A172 (cell line): Measurements from ENCODE around the gene INSYN2A. TPM values are rescaled to one million over a fixed set of nuclear protein-coding genes. Genes with fewer than 3 reads are reported as not detected.

Source experiments
- DNase-seq: peaks from one replicate; pipeline ENCODE4 v3.0.0-alpha.2; 2015; ENCODE audit warnings: low spot score
- total RNA-seq: library from RNA; depleted of rRNA; stranded (reverse); fragments of >200 nt; shearing (Covaris generic); gene quantifications from 2 replicates; pipeline ENCODE4 v1.2.3, GENCODE V29; 2014

The INSYN2A gene
- total RNA-seq, 1 experiment from 2014 or later, result 0.05 TPM

DNA sequence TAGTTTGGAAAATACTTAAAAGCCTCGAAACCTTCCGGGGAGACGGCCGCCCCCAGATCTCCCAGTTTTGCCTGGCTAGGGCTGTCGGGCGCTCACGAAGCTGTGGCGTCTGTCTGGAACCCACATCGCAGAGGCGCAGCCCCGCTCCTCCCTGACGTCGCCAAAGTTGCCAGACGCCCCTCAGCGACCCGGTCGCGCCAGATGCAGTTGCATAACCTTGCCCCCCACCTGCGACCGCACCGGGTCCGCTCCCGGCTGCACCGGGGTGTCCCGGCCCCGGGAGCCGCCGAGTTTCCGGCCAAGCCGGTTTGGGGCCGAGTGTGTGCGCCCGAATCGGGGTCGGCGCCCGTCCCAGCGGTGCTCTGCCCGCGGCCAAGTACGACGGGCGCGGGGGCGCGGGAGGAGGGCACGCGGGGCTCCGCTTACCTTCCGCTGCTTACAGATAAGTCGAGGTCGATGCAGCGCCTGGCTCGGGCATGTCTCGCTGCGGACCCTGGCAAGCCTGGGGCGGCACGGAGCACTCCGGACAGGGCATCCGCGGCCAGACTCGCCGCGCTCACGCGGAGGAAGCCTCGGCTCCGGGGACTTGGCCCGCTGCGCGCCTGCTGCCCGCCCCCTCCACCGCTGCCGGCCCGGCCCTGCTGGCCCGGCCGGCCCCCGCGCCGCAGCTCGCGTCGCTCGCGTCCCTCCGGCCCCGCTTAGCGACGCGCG lies 665 bp downstream of the INSYN2A start:
- DNase-seq, result no peak

DNA sequence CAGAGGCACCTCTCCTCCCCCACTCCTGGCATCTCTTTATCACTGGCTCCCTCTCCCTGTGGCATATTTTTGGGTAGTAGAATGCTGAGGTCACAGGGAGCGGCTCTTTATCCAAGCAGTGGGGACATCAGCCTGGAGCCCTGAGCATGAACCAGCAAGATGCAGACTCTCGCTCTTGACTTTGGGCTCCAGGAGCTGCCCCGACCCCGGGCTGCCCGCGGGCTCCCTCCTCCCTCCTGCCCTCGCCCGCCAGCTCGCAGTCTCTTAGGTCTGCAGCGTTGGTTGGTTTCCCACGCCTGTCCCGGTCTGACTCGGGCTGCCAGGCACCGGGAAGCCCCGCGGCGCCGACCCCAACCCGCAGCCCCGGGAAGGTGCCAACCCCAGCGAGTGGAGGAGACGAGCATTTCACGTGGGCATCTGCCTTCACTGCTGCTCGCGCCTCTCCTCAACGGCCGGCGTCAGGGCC lies 1.3 kb downstream of the INSYN2A start:
- DNase-seq, result no peak

DNA sequence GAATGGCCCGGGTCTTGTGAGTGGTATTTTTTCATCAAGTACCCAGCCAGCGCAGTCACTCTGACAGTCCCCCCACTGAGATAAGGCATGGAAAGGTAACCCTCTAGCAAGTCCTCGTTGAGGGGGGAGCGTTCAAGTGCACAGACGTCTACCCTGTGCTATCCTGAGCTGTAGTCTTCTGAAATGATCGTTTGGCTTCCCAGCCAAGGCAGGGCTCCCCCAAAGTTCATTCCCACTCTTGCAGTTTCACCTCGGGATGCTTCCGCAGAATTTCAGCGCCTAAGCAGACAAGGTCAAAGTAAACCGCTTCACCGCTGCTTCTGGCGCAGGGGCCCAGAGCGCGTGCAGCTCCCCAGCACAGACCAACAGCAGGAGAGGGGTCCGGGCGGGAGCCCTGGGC lies 1.8 kb downstream of the INSYN2A start:
- DNase-seq, result no peak

DNA sequence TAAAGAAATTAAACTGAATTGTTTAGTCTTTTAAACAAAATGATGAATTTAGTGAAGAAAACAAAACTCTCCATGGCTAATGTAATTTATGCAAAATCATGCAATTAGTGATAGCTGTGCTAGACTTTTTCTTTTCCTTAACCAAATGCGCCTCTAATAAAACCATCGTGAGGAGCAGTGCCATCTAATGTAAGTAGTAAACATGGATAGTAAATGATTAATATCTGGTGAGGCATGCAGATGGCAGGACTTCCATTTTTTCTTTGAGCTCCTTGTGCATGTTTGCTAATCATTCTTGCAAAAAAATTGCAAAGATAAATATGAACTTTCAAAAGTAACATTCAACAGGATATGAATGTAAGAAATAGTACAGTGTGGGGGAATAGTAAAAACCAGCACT lies 2.3 kb downstream of the INSYN2A start:
- no peak for DNase-seq

DNA sequence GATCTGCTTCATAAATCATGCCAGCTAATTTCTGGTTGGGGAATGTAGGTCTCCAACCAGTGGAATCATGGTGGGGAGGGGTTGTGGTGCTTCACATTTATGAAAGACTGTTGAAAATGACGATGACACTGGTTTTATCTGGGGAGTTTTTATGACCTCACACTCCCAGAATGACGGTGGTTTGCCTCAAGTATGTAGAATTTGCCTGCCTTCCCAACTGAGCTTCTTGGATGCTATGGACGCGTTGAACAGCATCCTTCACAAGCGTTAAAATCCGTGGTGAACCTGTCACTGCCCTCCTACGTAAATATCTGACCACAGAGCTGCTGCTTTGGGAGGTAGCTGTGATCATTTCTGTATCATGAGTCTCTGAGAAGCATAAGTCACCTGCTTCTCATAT lies 3.3 kb downstream of the INSYN2A start:
- DNase-seq, result peak; percentile 16

DNA sequence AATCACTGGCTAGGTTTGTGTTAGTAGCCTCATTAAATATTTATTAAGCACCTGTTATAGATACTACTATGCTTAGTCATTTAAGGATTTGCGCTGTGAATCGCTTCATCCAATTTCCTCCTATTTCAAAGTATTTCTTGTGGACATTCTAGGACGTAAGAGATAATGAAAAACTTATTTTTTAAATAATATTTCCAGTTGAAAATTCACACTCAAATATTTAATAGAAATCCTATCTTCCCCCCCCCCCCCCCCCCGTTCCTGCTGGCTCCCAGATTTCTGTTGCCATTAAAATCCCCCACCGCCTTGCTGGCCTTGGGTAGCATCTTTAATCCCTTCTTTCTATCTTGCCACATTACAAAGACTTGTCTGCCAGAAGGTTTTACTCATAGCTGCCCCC lies 6.0 kb downstream of the INSYN2A start:
- DNase-seq, result no peak

DNA sequence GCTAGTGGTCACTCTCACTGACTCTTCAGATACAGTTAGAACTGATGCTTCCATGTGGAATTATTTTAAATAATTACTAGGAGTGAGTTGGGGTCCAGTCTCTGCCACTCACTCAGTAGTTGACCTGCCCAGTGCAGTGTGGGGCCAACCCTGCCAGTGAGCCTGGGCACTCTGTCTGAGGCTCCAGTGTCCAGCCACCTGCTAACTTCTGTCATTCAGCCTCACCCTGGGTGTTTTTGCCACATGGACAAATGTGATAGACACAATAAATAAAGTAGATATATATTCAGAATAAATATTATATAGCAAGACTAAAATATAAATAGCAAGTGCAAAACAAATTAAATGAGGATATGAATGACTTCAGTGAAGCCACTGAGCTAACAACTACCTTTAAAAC lies 7.2 kb downstream of the INSYN2A start:
- DNase-seq, result no peak

DNA sequence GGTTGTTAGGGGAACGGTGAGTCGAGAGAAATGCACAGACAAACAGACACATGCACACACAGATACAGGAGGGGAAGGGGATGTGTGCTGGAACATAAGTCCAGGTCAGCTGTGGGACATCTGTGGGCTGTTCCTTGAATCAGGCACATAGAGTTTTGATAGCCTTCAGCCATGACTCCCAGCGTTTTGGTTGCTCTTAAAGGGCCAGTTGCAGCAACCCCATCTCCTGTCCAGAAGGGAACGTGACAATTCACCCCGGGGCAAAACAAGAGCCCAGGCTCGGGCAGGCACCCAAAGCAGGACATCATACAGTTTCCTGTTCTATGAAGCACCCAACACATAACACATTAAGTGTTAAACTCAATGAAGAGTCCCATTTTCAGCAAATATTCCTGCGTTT lies 9.6 kb downstream of the INSYN2A start:
- no peak for DNase-seq

DNA sequence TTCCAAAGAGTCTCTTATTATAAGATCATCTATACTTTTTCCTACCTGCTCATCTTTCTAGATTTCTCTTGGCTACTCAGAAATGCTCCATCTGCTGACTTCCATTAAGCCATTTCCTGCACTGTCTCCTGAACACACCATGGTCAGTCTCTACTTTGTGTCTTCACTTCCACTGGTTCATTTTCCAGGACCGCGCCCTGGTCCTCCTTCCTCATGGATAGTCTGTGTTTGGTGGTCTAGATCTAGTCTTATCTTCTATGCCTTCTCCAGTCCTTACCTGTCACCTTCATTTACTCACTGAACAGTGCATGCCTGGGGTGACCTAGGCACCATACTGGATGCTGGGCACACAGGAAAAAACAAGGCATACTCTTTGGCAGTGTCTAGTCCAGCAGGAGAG lies 11.8 kb downstream of the INSYN2A start:
- no peak for DNase-seq

DNA sequence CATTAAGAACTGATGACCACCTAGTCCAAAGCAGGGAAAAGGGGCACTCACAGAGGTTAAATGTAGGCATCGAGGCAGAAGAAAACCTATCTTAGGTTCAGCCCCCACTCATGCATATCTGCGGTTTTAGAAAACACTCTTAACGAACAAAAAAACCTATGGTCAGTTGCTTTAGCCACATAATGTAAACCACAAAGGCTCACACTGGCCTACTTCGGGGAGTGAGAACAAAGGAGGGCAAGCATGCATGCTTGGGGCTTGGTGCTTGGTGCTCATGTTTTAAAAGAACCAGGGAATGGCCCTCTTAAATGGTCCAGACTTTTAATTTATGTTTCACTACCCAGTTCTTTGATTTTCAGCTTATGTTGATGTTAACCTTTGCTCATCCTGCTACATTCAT lies 14.2 kb downstream of the INSYN2A start:
- no peak for DNase-seq

DNA sequence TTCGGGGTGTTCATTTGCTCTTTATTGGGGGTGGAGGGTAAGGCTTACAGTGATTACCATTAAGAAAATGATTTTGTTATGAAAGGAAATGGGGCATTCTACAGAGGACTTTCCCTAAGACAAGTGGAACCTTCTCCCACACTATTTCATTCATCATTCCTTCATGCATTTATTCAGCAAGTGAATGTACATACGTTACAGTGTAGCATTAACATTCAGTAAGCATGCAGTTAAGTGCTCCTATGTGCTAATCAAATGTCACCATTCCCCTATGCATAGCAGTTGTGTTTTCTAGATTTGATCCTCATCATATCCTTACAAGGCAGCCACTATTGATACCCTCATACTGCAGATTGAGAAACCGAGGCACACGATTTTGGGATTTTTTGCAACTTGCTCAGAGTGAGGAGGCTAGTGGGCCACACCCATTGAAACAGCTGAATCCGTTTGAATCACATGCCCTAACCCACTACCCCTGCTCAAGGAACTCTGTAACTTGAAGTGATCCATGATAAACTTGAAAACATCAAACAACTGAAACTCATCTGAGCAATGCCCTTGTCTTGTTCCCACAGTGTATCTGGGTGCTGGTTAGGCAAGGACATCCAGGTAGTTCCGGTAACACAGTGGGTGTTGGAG lies 16.7 kb downstream of the INSYN2A start:
- no peak for DNase-seq

DNA sequence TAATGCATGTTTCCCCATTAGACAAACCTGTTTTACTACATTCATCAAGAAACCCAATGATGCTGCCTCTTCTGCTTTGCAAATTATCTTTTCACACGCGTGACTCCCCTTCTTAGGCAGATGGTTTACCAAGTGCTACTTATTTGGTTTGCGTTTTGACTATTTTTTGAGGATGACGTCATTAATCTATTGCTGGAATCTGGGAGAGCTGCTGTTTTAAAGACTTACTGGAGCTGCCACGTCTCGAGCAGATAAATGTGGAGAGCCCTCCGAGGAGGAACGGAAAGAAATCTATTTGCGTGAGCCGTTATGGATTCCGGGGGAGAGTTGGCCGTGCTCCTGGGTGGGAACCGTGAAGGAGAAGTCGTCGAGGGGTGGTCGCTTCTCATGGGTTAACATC lies 19.7 kb downstream of the INSYN2A start:
- DNase-seq, result no peak

DNA sequence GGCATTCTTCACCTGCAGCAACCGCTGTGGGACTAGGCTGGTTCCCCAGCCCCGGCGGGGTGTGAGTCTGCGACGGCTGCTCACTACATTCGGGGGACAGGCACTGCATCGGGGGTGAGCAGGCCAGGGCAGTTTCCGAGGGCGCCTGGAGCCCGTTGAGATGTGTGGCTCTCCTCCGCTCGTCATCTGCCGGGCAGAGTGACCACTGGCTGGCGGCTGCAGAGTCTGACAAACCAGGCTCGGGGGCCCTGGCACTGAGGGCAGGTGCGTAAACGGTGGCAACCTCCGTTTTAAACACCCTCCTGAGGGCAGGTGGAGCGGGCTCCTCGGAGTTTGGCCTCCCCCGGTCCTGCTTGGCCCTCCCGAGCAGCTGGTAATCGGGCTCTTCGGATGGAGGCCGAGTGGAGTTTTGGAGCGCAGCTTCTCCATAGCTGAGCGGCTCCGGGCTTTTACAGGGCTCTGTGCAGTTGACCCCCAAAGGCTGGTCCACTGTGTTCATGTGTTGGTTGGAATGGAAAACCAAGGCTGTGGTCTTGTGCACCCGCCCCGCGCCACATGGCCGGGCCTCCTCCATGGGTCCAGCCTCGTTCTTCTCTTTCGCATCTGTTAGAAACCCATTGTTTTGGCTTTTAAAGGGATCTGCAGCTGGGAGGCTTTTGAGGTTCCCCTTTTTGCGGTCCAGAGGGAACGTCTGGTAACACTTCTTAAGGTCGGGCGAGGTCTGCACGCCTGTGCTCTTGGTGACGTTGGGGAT lies 20.9 kb downstream of the INSYN2A start:
- DNase-seq, result no peak

DNA sequence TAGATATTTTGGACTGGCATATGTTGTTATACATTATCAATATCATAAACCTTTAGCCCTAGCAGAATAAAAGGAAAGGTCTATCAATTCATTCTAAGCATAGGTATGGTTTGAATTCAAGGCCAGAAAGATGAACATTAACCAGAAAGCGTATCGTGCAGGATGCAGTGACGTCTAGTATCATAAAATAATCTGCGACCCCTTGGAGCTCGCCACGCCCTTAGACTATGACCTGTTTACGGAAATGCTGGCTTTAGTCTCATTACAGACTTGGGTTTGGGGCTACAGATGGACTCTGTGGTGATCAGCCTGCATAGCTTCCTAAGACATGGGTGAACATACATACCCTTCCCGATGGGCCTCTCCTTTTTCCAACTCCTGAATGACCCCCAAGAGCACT lies 21.5 kb downstream of the INSYN2A start:
- no peak for DNase-seq

DNA sequence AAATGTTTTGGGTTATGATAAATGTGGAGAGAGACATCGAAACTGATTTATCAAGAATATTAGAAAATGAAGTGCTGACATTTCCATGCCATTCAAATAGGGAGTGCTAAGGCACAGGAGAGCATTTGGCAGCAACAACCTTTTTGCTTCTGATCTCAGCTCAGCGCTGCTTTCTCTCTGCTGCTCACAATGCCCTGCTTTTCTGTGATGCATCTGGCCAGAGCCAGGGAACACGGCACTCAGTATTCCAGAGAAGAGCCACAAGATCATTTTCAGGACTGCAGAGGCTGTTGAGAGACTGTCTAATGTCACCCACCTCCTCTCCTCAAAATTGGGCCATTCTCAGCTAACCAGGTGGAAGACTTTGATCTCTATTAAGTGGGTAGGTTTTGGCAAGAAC lies 28.1 kb downstream of the INSYN2A start:
- DNase-seq, result no peak

DNA sequence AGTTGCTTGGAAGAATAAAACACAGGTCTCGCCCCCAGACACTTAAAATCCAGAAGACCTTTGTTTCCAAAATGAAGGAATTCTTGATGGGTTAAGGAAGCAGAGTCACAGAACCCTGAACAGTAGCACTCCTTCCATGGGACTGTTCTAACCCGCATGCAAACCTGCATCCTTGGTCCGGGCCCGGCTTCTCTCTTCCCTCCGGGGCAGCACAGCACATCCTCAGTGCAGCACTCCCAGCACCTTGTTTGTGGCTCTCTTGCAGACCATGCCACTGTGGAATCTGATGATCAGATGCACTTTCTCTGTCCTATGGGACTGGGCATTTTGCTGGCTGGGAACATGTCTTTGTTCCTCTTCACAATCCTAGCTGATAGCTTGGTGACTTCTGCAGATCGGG lies 33.5 kb downstream of the INSYN2A start:
- no peak for DNase-seq

DNA sequence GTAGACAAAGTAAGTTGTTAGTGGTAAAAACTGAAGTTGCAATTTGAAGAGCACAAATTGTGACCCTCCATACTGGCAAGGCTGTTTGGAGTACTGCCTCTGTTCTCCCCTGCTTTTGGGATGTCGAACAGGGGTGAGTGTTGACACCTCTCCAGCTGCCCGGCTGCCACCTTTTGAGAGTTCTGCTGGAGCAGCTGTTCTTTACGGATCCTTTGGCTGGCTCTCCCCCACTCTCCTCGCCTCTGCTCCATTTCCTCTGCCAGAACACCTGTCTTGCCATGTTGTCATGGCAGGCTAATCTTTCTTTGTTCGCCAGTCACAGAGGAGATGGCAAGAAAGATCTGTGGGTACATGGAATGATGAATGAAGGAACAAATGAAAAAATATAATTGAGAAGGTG lies 34.9 kb downstream of the INSYN2A start:
- DNase-seq, result no peak

DNA sequence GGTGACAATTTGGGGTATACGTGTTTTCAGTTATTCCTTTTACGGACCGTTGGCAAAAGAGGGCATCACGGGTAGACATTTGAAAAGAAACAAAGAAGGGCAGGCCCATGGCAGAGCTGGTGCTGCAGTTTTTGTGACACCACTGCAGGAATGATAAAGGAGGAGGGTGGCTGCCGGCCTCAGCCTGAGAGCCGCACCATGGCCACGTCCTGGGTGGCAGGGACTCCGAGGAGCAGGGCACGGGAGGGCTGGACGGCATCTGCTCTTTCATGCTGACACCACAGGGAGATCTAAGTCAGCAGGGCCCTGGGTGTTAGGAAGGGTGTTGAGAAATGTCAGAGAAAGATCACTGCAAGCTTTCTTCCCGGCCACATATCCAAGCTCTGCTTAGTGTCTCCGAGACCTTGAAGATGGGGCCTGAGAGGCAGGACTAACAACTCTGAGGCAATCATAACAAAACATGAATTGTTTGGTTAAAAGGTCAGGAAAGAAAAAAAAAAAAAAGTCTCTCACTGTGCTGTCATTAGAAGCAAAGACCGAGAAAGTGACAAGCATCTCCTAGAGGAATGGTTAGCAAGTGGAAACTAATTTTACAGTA lies 36.6 kb downstream of the INSYN2A start:
- DNase-seq, result no peak

DNA sequence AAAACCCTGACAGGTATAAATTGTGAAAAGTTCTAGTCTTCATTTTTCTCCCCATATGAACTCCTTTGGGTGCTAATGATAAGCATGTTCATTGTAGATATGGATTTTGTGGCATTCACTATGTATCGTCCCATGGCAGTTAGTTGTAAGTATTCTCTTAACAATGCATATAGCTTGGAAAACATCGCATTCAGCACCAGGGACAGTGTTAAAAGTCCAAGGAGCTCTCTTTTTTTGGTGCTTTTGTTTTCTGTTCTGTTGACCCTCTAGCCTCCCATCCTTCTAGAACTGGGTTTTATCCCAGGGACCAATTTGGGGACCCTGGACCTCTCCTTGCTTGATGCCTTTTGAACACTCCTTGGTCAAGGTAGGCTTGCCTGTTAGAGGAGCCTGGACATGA lies 37.7 kb downstream of the INSYN2A start:
- DNase-seq, result no peak

DNA sequence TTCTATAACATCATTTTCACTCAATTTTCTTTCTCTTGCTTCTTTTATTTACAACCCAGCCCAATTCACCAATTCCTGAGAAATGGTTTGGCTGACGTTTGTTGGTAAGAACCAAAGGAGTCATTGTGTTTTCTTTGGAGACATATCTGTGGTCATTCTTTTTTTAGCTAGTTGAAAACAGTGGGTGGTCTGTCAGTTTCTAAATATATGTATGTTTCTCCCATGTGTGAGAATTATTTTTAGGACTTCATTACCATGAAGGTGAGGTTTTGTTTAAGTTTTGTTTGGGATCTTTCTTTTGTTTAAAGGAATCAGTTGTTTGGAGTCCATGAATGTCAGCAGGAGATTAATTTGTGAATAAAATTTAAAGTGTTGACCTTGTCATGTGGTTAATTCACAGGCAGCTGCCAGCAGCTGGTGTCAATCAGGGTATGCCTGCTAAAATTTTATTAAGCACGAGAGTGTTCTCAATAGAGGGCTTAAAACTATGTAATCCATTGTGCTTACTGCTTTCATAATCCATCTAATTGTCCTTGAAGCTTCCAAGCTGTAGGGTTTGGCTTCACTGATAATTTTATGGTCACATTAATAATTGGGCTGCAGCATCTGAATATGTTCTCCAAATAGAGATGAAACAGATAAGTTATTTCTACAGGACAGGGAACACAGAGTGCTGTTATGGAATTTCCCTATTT lies 38.7 kb downstream of the INSYN2A start:
- DNase-seq, result no peak

DNA sequence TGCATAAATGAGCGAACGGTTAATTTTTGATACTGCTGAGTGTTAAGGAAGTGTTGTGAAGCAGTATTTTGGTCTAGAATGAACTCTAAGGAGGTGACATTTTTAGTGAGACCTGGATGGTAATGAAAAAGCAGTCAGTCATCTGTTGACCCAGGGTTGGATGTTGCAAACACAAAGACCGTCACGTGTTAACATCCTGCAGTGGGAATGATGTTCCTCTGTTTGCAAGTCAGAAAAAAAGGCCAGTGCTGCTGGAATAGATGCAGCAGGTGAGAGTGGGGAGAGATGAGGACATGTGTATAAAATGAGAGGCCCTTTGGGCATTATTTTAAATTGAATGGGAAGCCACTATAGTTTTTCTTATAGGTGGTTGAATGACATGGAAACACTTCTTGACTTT lies 39.3 kb downstream of the INSYN2A start:
- DNase-seq, result no peak
